DMS53 treated with DMSO at 0.1 percent for 48 hours (cell line): Measurements from ENCODE around the gene SVBP.
"Not testable (repeated sequence)": the region's sequence is repeated elsewhere in the genome, so short reads cannot be mapped to it uniquely, and the experiment has no call there.

ENCODE experiments used
- DNase-seq: peaks from one replicate; lab custom pipeline; 2025; ENCODE audit not compliant: unreplicated experiment; lab: John Stamatoyannopoulos, UW

The SVBP gene

GRCh38 chr1:42816585-42817439 is at the start of gene SVBP, which contains the start of gene ERMAP:
TSS of gene SVBP (minus strand) at chr1:42817397. CDS start at chr1:42816544, 853 bp downstream.
TSS of gene ERMAP (plus strand) at chr1:42817122. CDS start at chr1:42830449, 13,327 bp downstream.
- DNase-seq: peak; percentile 87

- DNase-seq: no peak
Observed at GRCh38 chr1:42866549-42866948, 49.4 kb upstream of the SVBP start.

- DNase-seq: no peak
Observed at GRCh38 chr1:42861014-42861399, 43.8 kb upstream of the SVBP start.

- DNase-seq: no peak
Observed at GRCh38 chr1:42860339-42861013, 43.3 kb upstream of the SVBP start.

- not testable (repeated sequence) for DNase-seq
Observed at GRCh38 chr1:42859366-42859765, 42.2 kb upstream of the SVBP start.

GRCh38 chr1:42856554-42856953 is 39.4 kb upstream of the SVBP start:
- DNase-seq: not testable (repeated sequence)

- DNase-seq: no peak
Observed at GRCh38 chr1:42853116-42853884, 36.1 kb upstream of the SVBP start.

GRCh38 chr1:42852608-42852980 is 35.4 kb upstream of the SVBP start:
- DNase-seq: no peak

GRCh38 chr1:42851960-42852607 is 34.9 kb upstream of the SVBP start:
- no peak for DNase-seq

GRCh38 chr1:42851420-42851819 is 34.2 kb upstream of the SVBP start:
- no peak for DNase-seq

- no peak for DNase-seq
Observed at GRCh38 chr1:42849944-42850343, 32.7 kb upstream of the SVBP start.

GRCh38 chr1:42848823-42849537 is 31.8 kb upstream of the SVBP start:
- DNase-seq: no peak

GRCh38 chr1:42847721-42848460 is 30.7 kb upstream of the SVBP start:
- DNase-seq: no peak

GRCh38 chr1:42847111-42847595 is 30.0 kb upstream of the SVBP start:
- no peak for DNase-seq

GRCh38 chr1:42846257-42847110 is 29.3 kb upstream of the SVBP start, which contains the start of gene ZNF691:
TSS of gene ZNF691 (plus strand) at chr1:42846613. CDS start at chr1:42849659, 3,046 bp downstream.
- peak; percentile 95 for DNase-seq

- DNase-seq: no peak
Observed at GRCh38 chr1:42845866-42846256, 28.7 kb upstream of the SVBP start.

GRCh38 chr1:42845193-42845592 is 28.0 kb upstream of the SVBP start:
- DNase-seq: no peak

- DNase-seq: no peak
Observed at GRCh38 chr1:42844592-42845140, 27.5 kb upstream of the SVBP start.
